ENCODE data around the gene TOR4A. TPM values are rescaled to one million over a fixed set of nuclear protein-coding genes. Genes with fewer than 3 reads are reported as not detected.

TOR4A gene
- polyA plus RNA-seq, 2 donors = 1.5 to 4.3 TPM

- H3K27me3 ChIP-seq (ENCODE audit: control insufficient read depth in 1 of 2, insufficient read depth in 2 of 2, low read length in 2 of 2) = no peaks in the 10 kb centered on the region
- 85 to 88% methylated on average over 10 of the region's 10 CpGs for WGBS, 2 donors
- peaks cover 7 to 42% of the 10 kb centered on the region in 2 donors for H3K36me3 ChIP-seq (ENCODE audit: control insufficient read depth in 2 of 2, insufficient read depth in 2 of 2, low read length in 1 of 2)
- no peaks in the 10 kb centered on the region for H3K9me3 ChIP-seq (ENCODE audit: control insufficient read depth in 2 of 2, insufficient read depth in 1 of 2, low read depth in 1 of 2, low read length in 1 of 2)
- H3K27ac ChIP-seq (ENCODE audit: low read depth in 2 of 2, low read length in 1 of 2) = no peak overlapping the region
- H3K4me3 ChIP-seq (ENCODE audit: low read depth in 1 of 2, low read length in 2 of 2) = no peak overlapping the region
- no peaks in the 10 kb centered on the region for H3K4me1 ChIP-seq (ENCODE audit: control insufficient read depth in 2 of 2, insufficient read depth in 2 of 2, low read length in 1 of 2)
Measured at GRCh38 chr9:137263506-137263905, 14.0 kb upstream of the TOR4A start.

- peaks cover 4% of the 10 kb centered on the region in 2 donors for H3K4me1 ChIP-seq (ENCODE audit: control insufficient read depth in 2 of 2, insufficient read depth in 2 of 2, low read length in 1 of 2)
- no peak overlapping the region for H3K27ac ChIP-seq (ENCODE audit: low read depth in 2 of 2, low read length in 1 of 2)
- no peaks in the 10 kb centered on the region for H3K27me3 ChIP-seq (ENCODE audit: control insufficient read depth in 1 of 2, insufficient read depth in 2 of 2, low read length in 2 of 2)
- 94 to 98% methylated on average over 22 of the region's 22 CpGs for WGBS, 2 donors
- H3K4me3 ChIP-seq (ENCODE audit: low read depth in 1 of 2, low read length in 2 of 2) = no peak overlapping the region
- H3K36me3 ChIP-seq (ENCODE audit: control insufficient read depth in 2 of 2, insufficient read depth in 2 of 2, low read length in 1 of 2) = peaks cover 7 to 43% of the 10 kb centered on the region in 2 donors
- no peaks in the 10 kb centered on the region for H3K9me3 ChIP-seq (ENCODE audit: control insufficient read depth in 2 of 2, insufficient read depth in 1 of 2, low read depth in 1 of 2, low read length in 1 of 2)
Measured at GRCh38 chr9:137264067-137264466, 13.5 kb upstream of the TOR4A start.

GRCh38 chr9:137265496-137266161 is 11.9 kb upstream of the TOR4A start:
- Histone ChIP-seq H3K27me3 (ENCODE audit: control insufficient read depth in 1 of 2, insufficient read depth in 2 of 2, low read length in 2 of 2) (no peaks in the 10 kb centered on the region), H3K9me3 (ENCODE audit: control insufficient read depth in 2 of 2, insufficient read depth in 1 of 2, low read depth in 1 of 2, low read length in 1 of 2) (no peaks in the 10 kb centered on the region), H3K4me1 (ENCODE audit: control insufficient read depth in 2 of 2, insufficient read depth in 2 of 2, low read length in 1 of 2) (peaks cover 5 to 6% of the 10 kb centered on the region in 2 donors), H3K4me3 (ENCODE audit: low read depth in 1 of 2, low read length in 2 of 2) (no peak overlapping the region), H3K27ac (ENCODE audit: low read depth in 2 of 2, low read length in 1 of 2) (no peak overlapping the region), H3K36me3 (ENCODE audit: control insufficient read depth in 2 of 2, insufficient read depth in 2 of 2, low read length in 1 of 2) (peaks cover 4 to 40% of the 10 kb centered on the region in 2 donors)
- WGBS, 2 donors = 94 to 97% methylated on average over 29 of the region's 29 CpGs

GRCh38 chr9:137266162-137266527 is 11.4 kb upstream of the TOR4A start:
- H3K27me3 ChIP-seq (ENCODE audit: control insufficient read depth in 1 of 2, insufficient read depth in 2 of 2, low read length in 2 of 2) = no peaks in the 10 kb centered on the region
- H3K9me3 ChIP-seq (ENCODE audit: control insufficient read depth in 2 of 2, insufficient read depth in 1 of 2, low read depth in 1 of 2, low read length in 1 of 2) = no peaks in the 10 kb centered on the region
- H3K27ac ChIP-seq (ENCODE audit: low read depth in 2 of 2, low read length in 1 of 2) = no peak overlapping the region
- WGBS, 2 donors = 88 to 90% methylated on average over 15 of the region's 15 CpGs
- H3K36me3 ChIP-seq (ENCODE audit: control insufficient read depth in 2 of 2, insufficient read depth in 2 of 2, low read length in 1 of 2) = peaks cover 4 to 40% of the 10 kb centered on the region in 2 donors
- H3K4me1 ChIP-seq (ENCODE audit: control insufficient read depth in 2 of 2, insufficient read depth in 2 of 2, low read length in 1 of 2) = peaks cover 5 to 6% of the 10 kb centered on the region in 2 donors
- no peak overlapping the region for H3K4me3 ChIP-seq (ENCODE audit: low read depth in 1 of 2, low read length in 2 of 2)

GRCh38 chr9:137266585-137267453 is 10.7 kb upstream of the TOR4A start:
- Histone ChIP-seq H3K27me3 (ENCODE audit: control insufficient read depth in 1 of 2, insufficient read depth in 2 of 2, low read length in 2 of 2) (no peaks in the 10 kb centered on the region), H3K9me3 (ENCODE audit: control insufficient read depth in 2 of 2, insufficient read depth in 1 of 2, low read depth in 1 of 2, low read length in 1 of 2) (no peaks in the 10 kb centered on the region), H3K36me3 (ENCODE audit: control insufficient read depth in 2 of 2, insufficient read depth in 2 of 2, low read length in 1 of 2) (peaks cover 4 to 40% of the 10 kb centered on the region in 2 donors), H3K4me3 (ENCODE audit: low read depth in 1 of 2, low read length in 2 of 2) (no peak overlapping the region), H3K27ac (ENCODE audit: low read depth in 2 of 2, low read length in 1 of 2) (no peak overlapping the region), H3K4me1 (ENCODE audit: control insufficient read depth in 2 of 2, insufficient read depth in 2 of 2, low read length in 1 of 2) (peaks cover 5 to 6% of the 10 kb centered on the region in 2 donors)
- 89 to 94% methylated on average over 33 to 34 of the region's 34 CpGs for WGBS, 2 donors

- peaks cover 5 to 6% of the 10 kb centered on the region in 2 donors for H3K4me1 ChIP-seq (ENCODE audit: control insufficient read depth in 2 of 2, insufficient read depth in 2 of 2, low read length in 1 of 2)
- H3K27ac ChIP-seq (ENCODE audit: low read depth in 2 of 2, low read length in 1 of 2) = no peak overlapping the region
- H3K27me3 ChIP-seq (ENCODE audit: control insufficient read depth in 1 of 2, insufficient read depth in 2 of 2, low read length in 2 of 2) = no peaks in the 10 kb centered on the region
- H3K36me3 ChIP-seq (ENCODE audit: control insufficient read depth in 2 of 2, insufficient read depth in 2 of 2, low read length in 1 of 2) = peaks cover 4 to 48% of the 10 kb centered on the region in 2 donors
- no peaks in the 10 kb centered on the region for H3K9me3 ChIP-seq (ENCODE audit: control insufficient read depth in 2 of 2, insufficient read depth in 1 of 2, low read depth in 1 of 2, low read length in 1 of 2)
- WGBS, 2 donors = 93 to 95% methylated on average over 6 of the region's 6 CpGs
- no peak overlapping the region for H3K4me3 ChIP-seq (ENCODE audit: low read depth in 1 of 2, low read length in 2 of 2)
Measured at GRCh38 chr9:137267933-137268355, 9.6 kb upstream of the TOR4A start.

- no peak overlapping the region for H3K4me3 ChIP-seq (ENCODE audit: low read depth in 1 of 2, low read length in 2 of 2)
- H3K36me3 ChIP-seq (ENCODE audit: control insufficient read depth in 2 of 2, insufficient read depth in 2 of 2, low read length in 1 of 2) = peaks cover 4 to 43% of the 10 kb centered on the region in 2 donors
Measured at GRCh38 chr9:137268538-137269201, 8.9 kb upstream of the TOR4A start.

GRCh38 chr9:137269231-137269772 is 8.2 kb upstream of the TOR4A start:
- peak overlapping the region in 1 of 2 donors; percentile 58 for H3K27ac ChIP-seq (ENCODE audit: low read depth in 2 of 2, low read length in 1 of 2)
- peaks cover 5 to 12% of the 10 kb centered on the region in 2 donors for H3K4me1 ChIP-seq (ENCODE audit: control insufficient read depth in 2 of 2, insufficient read depth in 2 of 2, low read length in 1 of 2)
- no peak overlapping the region for H3K4me3 ChIP-seq (ENCODE audit: low read depth in 1 of 2, low read length in 2 of 2)
- H3K36me3 ChIP-seq (ENCODE audit: control insufficient read depth in 2 of 2, insufficient read depth in 2 of 2, low read length in 1 of 2) = peaks cover 4 to 37% of the 10 kb centered on the region in 2 donors
- no peaks in the 10 kb centered on the region for H3K9me3 ChIP-seq (ENCODE audit: control insufficient read depth in 2 of 2, insufficient read depth in 1 of 2, low read depth in 1 of 2, low read length in 1 of 2)
- no peaks in the 10 kb centered on the region for H3K27me3 ChIP-seq (ENCODE audit: control insufficient read depth in 1 of 2, insufficient read depth in 2 of 2, low read length in 2 of 2)
- WGBS, 2 donors = 36 to 46% methylated on average over 17 of the region's 17 CpGs

More at GRCh38 chr9:137268538-137269201, 8.9 kb upstream of the TOR4A start:
- Histone ChIP-seq H3K4me1 (ENCODE audit: control insufficient read depth in 2 of 2, insufficient read depth in 2 of 2, low read length in 1 of 2) (peaks cover 5 to 6% of the 10 kb centered on the region in 2 donors), H3K27ac (ENCODE audit: low read depth in 2 of 2, low read length in 1 of 2) (peak overlapping the region in 1 of 2 donors; percentile 58), H3K9me3 (ENCODE audit: control insufficient read depth in 2 of 2, insufficient read depth in 1 of 2, low read depth in 1 of 2, low read length in 1 of 2) (no peaks in the 10 kb centered on the region), H3K27me3 (ENCODE audit: control insufficient read depth in 1 of 2, insufficient read depth in 2 of 2, low read length in 2 of 2) (no peaks in the 10 kb centered on the region)
- WGBS, 2 donors = 71 to 83% methylated on average over 19 of the region's 19 CpGs

All from esophagus (tissue), 2 donors.